GM23248 (cell line): ENCODE data around the gene UBC. TPM values are rescaled to one million over a fixed set of nuclear protein-coding genes. Genes with fewer than 3 reads are reported as not detected.
"Not testable (repeated sequence)": the region's sequence is repeated elsewhere in the genome, so short reads cannot be mapped to it uniquely, and the experiment has no call there.

Source experiments
- DNase-seq: peaks from one replicate; pipeline ENCODE4 v3.0.0-alpha.2; 2015
- H2AFZ ChIP-seq: fragments of 200-600 bp; sonication (generic); 2 replicates; pipeline ENCODE4 v1.6.1; 2016; ENCODE audit warnings: antibody characterized with exemption
- H3F3A ChIP-seq: fragments of 200-600 bp; sonication (generic); 2 replicates; pipeline ENCODE4 v1.6.1; 2016; ENCODE audit warnings: mild to moderate bottlenecking, antibody characterized with exemption, mixed run types; ENCODE audit not compliant: insufficient read depth
- H3K27ac ChIP-seq: fragments of 200-600 bp; sonication (generic); 2 replicates; pipeline ENCODE4 v1.5.1; 2016; ENCODE audit warnings: mild to moderate bottlenecking
- H3K27me3 ChIP-seq: fragments of 200-600 bp; sonication (generic); replicated peaks from 2 replicates; pipeline ENCODE4 v1.6.1; 2016; ENCODE audit warnings: mild to moderate bottlenecking; ENCODE audit not compliant: insufficient read depth
- H3K36me3 ChIP-seq: fragments of 200-600 bp; sonication (generic); 2 replicates; pipeline ENCODE4 v1.6.1; 2016; ENCODE audit warnings: low read depth, mild to moderate bottlenecking
- H3K4me1 ChIP-seq: fragments of 200-600 bp; sonication (generic); 2 replicates; pipeline ENCODE4 v1.6.1; 2016; ENCODE audit warnings: mild to moderate bottlenecking; ENCODE audit not compliant: insufficient read depth
- H3K4me2 ChIP-seq: fragments of 200-600 bp; sonication (generic); one replicate; pipeline ENCODE4 v1.6.1; 2016; ENCODE audit warnings: mild to moderate bottlenecking; ENCODE audit not compliant: unreplicated experiment
- H3K4me3 ChIP-seq: fragments of 200-600 bp; sonication (generic); 2 replicates; pipeline ENCODE4 v1.5.1; 2016; ENCODE audit warnings: mild to moderate bottlenecking
- H3K79me2 ChIP-seq: fragments of 200-600 bp; sonication (generic); 2 replicates; pipeline ENCODE4 v1.6.1; 2016; ENCODE audit warnings: mild to moderate bottlenecking; ENCODE audit not compliant: insufficient read depth
- H3K9ac ChIP-seq: fragments of 200-600 bp; sonication (generic); 2 replicates; pipeline ENCODE4 v1.6.1; 2016; ENCODE audit warnings: mild to moderate bottlenecking
- H3K9me2 ChIP-seq: fragments of 200-600 bp; sonication (generic); 2 replicates; pipeline ENCODE4 v1.6.1; 2016; ENCODE audit warnings: mixed run types, mild to moderate bottlenecking, moderate library complexity; ENCODE audit not compliant: insufficient read depth
- H3K9me3 ChIP-seq: fragments of 200-600 bp; sonication (generic); one replicate; pipeline ENCODE4 v1.6.1; 2017; ENCODE audit warnings: low read depth
- H4K20me1 ChIP-seq: fragments of 200-600 bp; sonication (generic); 2 replicates; pipeline ENCODE4 v1.6.0; 2016; ENCODE audit not compliant: insufficient read depth
- EZH2 ChIP-seq: fragments of 200-600 bp; sonication (generic); IDR thresholded peaks from 2 replicates; pipeline ENCODE4 v1.6.1; 2018; ENCODE audit warnings: antibody characterized with exemption, mild to moderate bottlenecking; ENCODE audit not compliant: insufficient read depth, poor library complexity, severe bottlenecking
- EZH2phosphoT487 ChIP-seq: fragments of 200-600 bp; sonication (generic); IDR thresholded peaks from 2 replicates; pipeline ENCODE4 v1.6.1; 2018; ENCODE audit warnings: antibody characterized with exemption, moderate library complexity, mild to moderate bottlenecking, low read depth; ENCODE audit not compliant: insufficient read depth
- WGBS, 2 experiments: methylation state at CpG; one replicate each; pipeline ENCODE4 v1.1.6; 2015 to 2017; ENCODE audit warnings: low lambda C conversion rate in 2 of 2, low coverage in 1 of 2; ENCODE audit errors: missing lambda C conversion rate in 2 of 2; 5-methylcytosine and 5-hydroxymethylcytosine counted together
- in situ Hi-C: fragments of 300-500 bp; cut with MboI; formaldehyde crosslinking; loops from 2 replicates; pipeline ENCODE4 v1.15.0; 2020
- polyA plus RNA-seq: library from polyadenylated mRNA; unstranded; fragments of >200 nt; fragmentation: Nextera tagmentation; extraction: Ambion mirVana; gene quantifications from 2 replicates; pipeline ENCODE4 v1.2.1, GENCODE V29; 2016
- total RNA-seq: library from RNA; depleted of rRNA; stranded (reverse); fragments of >200 nt; shearing (Covaris generic); gene quantifications from 2 replicates; pipeline ENCODE4 v1.2.3, GENCODE V29; 2014

UBC gene
- total and polyA plus RNA-seq, 2 experiments from 2014 or later = 1,490 to 1,496 TPM

DNA sequence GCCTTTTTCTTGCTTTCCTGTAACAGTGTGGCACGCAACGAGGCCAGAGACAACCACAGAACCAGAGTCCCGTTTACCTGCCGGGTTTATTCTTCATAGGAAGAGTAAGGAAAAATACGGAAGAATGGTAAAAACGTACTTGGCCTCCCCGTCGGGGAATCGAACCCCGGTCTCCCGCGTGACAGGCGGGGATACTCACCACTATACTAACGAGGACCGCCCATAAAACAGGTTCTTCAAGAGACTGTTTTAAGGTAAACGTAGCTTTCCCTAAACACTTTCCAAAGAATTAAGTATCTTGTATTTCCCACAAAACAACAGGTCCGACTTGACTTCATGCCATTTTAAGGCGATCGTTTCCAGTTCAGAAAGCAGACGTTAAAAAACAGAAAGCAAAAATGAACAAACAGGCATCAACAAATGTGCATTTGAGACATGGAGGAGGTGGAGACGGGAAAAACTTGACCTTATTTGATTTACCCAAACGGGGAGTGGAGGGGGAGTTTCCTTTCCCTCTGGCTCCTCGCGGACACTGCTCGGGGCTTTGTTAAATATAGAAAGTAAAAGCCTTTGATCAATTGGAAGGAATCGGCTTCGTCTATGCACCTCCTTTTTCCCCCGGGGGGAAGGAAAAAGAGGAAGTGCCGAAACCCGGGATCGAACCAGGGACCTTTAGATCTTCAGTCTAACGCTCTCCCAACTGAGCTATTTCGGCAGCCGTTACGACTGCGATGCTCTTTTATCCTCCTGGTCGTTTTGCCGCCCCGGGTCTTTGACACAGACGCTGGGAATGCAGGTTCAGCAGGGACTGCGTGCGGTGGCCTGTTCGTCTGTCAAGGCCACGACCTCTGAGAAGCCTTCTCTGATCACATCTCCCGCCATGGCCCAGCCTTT is 13.0 kb upstream of the UBC start:
- H3K36me3 ChIP-seq = no peaks in the 10 kb centered on the region
- DNase-seq = peak; percentile 89
- TF ChIP-seq EZH2phosphoT487 (no peak), EZH2 (no peak)
- H3K27ac ChIP-seq = peak overlapping the region; percentile 73
- peak overlapping the region; percentile 83 for H3K9ac ChIP-seq
- in situ Hi-C loops = no loop called here
- H3K9me3 ChIP-seq = no peaks in the 10 kb centered on the region
- peak overlapping the region; percentile 89 for H3K4me3 ChIP-seq
- H2AFZ ChIP-seq = peak overlapping the region; percentile 54
- H3K27me3 ChIP-seq = no peaks in the 10 kb centered on the region
- peak overlapping the region; percentile 98 for H3K4me2 ChIP-seq
- peaks cover 11% of the 10 kb centered on the region for H3F3A ChIP-seq
- peaks cover 15% of the 10 kb centered on the region for H3K4me1 ChIP-seq
- H4K20me1 ChIP-seq = no peaks in the 10 kb centered on the region
- H3K9me2 ChIP-seq = no peaks in the 10 kb centered on the region
- no peaks in the 10 kb centered on the region for H3K79me2 ChIP-seq
- WGBS, 2 experiments = 1% methylated on average over 45 of the region's 45 CpGs

DNA sequence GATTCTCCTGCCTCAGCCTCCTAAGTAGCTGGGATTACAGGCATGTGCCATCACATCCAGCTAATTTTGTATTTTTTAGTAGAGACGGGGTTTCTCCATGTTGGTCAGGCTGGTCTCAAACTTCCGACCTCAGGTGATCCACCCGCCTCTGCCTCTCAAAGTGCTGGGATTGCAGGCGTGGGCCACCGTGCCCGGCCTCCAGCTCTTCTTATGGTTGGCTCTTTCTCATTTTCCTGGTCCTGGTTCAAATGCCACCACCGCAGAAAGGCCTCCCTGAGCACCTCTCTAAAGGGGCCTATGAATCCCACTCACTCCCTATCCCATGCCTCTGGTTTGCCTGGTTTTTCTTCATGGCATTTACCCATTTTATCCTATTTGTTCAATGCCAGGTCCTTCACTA is 11.3 kb upstream of the UBC start:
- H3K27ac ChIP-seq, H3K36me3 ChIP-seq, H3K9me2 ChIP-seq, H4K20me1 ChIP-seq, DNase-seq, H3K4me2 ChIP-seq, H2AFZ ChIP-seq, in situ Hi-C loops, H3K79me2 ChIP-seq, H3K9ac ChIP-seq, H3K9me3 ChIP-seq, H3K4me3 ChIP-seq, H3K27me3 ChIP-seq: not testable (repeated sequence)
- WGBS, 2 experiments = 98 to 100% methylated on average over 1 to 7 of the region's 7 CpGs
- H3F3A ChIP-seq = peaks cover 16% of the 10 kb centered on the region
- peaks cover 18% of the 10 kb centered on the region for H3K4me1 ChIP-seq

DNA sequence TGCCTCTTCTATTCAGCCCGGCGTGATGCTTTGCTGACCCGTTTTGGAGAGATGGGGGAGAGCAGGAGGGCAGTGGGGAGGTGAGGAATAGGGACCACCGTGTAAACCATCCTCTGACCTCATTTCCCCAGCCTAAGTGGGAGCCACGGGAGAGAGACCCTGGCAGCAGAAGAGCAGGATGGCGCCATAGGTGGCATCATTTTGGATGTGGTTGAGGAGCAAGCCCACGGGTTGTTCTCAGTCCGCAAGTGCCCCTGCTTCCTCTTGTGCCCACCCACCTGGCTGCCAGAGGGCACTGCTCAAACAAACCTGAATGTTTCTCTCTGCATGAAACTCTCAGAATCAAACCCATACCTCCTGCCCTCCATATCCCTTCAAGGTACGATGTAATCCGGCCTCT is 10.7 kb upstream of the UBC start:
- no peak overlapping the region for H2AFZ ChIP-seq
- H3K79me2 ChIP-seq = no peaks in the 10 kb centered on the region
- no peak overlapping the region for H3K4me3 ChIP-seq
- H3K36me3 ChIP-seq = no peaks in the 10 kb centered on the region
- H3K4me2 ChIP-seq = no peak overlapping the region
- H3K27me3 ChIP-seq = no peaks in the 10 kb centered on the region
- H3K9me2 ChIP-seq = no peaks in the 10 kb centered on the region
- H4K20me1 ChIP-seq = no peaks in the 10 kb centered on the region
- peaks cover 21% of the 10 kb centered on the region for H3F3A ChIP-seq
- no peak for DNase-seq
- H3K9me3 ChIP-seq = no peaks in the 10 kb centered on the region
- H3K27ac ChIP-seq = no peak overlapping the region
- TF ChIP-seq EZH2 (no peak), EZH2phosphoT487 (no peak)
- in situ Hi-C loops = no loop called here
- 75 to 79% methylated on average over 9 to 10 of the region's 10 CpGs for WGBS, 2 experiments
- no peak overlapping the region for H3K9ac ChIP-seq
- peaks cover 25% of the 10 kb centered on the region for H3K4me1 ChIP-seq

DNA sequence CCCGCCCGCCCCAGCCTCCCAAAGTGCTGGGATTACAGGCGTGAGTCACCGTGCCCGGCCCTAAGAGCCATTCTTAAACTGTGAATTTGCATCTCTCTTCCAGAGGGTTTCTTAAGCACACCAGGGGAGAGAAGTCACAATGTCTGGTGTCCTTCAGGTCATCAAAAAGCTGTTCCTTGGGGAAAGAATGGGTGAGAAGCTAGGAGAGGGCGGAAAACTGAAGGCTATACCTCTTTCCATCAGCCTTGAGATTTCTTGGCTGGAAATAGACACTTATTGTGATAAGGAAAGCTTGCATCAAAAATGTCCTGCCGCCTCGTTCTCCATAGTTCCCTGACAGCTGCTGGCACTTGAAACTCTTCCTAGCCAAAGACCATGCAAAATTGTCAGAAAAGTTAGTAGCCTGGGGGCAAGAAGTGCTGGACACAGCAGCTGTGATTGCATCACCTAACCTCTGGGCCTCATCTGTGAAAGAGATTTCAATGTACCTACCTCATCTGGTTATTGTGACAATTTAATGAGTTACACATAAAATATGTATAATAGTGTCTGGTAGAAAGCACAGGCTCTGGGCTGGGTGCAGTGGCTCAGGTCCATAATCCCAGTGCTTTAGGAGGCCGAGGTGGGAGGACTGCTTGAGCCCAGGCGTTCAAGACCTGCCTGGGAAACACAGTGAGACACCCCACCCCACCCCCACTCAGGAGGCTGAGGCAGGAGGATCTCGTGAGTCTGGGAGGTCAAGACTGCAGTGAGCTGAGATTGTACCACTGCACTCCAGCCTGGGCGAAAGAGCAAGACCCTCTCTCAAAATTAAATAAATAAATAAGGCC is 9.7 kb upstream of the UBC start:
- no peaks in the 10 kb centered on the region for H3K9me2 ChIP-seq
- no peak overlapping the region for H2AFZ ChIP-seq
- WGBS, 2 experiments = 47 to 57% methylated on average over 11 to 12 of the region's 12 CpGs
- H3K36me3 ChIP-seq = no peaks in the 10 kb centered on the region
- H3K79me2 ChIP-seq = no peaks in the 10 kb centered on the region
- peak overlapping the region; percentile 53 for H3K4me2 ChIP-seq
- peak overlapping the region; percentile 88 for H3K27ac ChIP-seq
- H3K4me1 ChIP-seq = peaks cover 35% of the 10 kb centered on the region
- peaks cover 31% of the 10 kb centered on the region for H3F3A ChIP-seq
- in situ Hi-C loops = no loop called here
- no peaks in the 10 kb centered on the region for H4K20me1 ChIP-seq
- H3K27me3 ChIP-seq = no peaks in the 10 kb centered on the region
- no peak overlapping the region for H3K4me3 ChIP-seq
- DNase-seq = peak; percentile 88
- H3K9ac ChIP-seq = peak overlapping the region; percentile 59; the same call in 1 of the 2 replicates
- no peaks in the 10 kb centered on the region for H3K9me3 ChIP-seq
- TF ChIP-seq EZH2phosphoT487 = no peak
- no peak for TF ChIP-seq EZH2
